ENCODE results near the gene LAMA3. TPM values are rescaled to one million over a fixed set of nuclear protein-coding genes. Genes with fewer than 3 reads are reported as not detected.

The LAMA3 gene
- total RNA-seq, 1 experiment from 2014 or later, result 5.6 TPM

- no peak overlapping the region for H3K27ac ChIP-seq (ENCODE audit: low read depth, low read length)
- CTCF ChIA-PET, result no interaction called here
- H3K4me2 ChIP-seq (ENCODE audit: low read length), result no peak overlapping the region
Measured at GRCh38 chr18:23879544-23879943, 190.3 kb downstream of the LAMA3 start.

DNA sequence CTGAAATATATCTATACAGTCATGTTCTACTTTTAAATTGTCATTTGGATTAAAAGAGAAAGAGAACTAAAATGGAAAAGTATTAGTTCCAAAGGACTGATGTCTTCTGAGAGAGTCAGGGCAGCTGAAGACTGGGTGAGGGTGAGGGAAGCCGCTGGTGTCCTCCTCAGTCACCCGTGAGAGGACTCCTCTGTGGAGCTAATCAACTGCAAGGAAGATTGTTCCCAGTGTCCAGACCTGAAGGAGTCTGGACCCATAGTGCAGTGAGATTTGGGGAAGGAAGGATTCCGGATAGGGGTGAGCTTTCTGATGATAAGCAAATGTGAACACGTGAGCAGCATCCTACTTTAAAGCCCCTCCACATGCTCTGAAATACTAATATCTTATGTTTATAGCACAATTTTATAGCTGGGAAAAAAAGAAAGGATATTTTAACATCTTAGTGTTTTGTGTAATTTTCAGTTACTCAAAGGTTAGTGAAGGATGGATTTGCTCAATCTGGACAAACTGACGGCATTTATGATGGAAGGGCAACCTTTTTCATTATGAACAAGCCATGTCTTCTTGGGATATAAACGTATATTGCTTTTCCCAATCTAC lies 190.8 kb downstream of the LAMA3 start:
- Histone ChIP-seq H3K4me2 (ENCODE audit: low read length) (no peak overlapping the region), H3K4me3 (replicated peaks in 1 of 2; ENCODE audit: low read depth in 1 of 2, low read length in 2 of 2) (no peak overlapping the region), H3K36me3 (ENCODE audit: control insufficient read depth in 1 of 2, insufficient read depth in 2 of 2, low read length in 2 of 2) (no peaks in the 10 kb centered on the region), H3K9me3 (ENCODE audit: control insufficient read depth in 1 of 2, insufficient read depth in 1 of 2, low read depth in 1 of 2, low read length in 2 of 2) (no peaks in the 10 kb centered on the region), H3K4me1 (ENCODE audit: control insufficient read depth in 1 of 2, insufficient read depth in 2 of 2, low read length in 2 of 2) (peaks cover 19 to 24% of the 10 kb centered on the region in 2 experiments), H3K9me2 (ENCODE audit: insufficient read depth) (no peaks in the 10 kb centered on the region), H3K27ac (ENCODE audit: low read depth, low read length) (no peak overlapping the region), H3K27me3 (ENCODE audit: insufficient read depth, low read length) (no peaks in the 10 kb centered on the region), H3K79me2 (ENCODE audit: insufficient read depth, low read length) (no peaks in the 10 kb centered on the region), H4K20me1 (ENCODE audit: insufficient read depth) (no peaks in the 10 kb centered on the region), H3K9ac (ENCODE audit: low read length) (no peak overlapping the region), H2AFZ (ENCODE audit: low read depth, low read length, poor library complexity, severe bottlenecking) (no peak overlapping the region)
- intact Hi-C loops (cut with micrococcal nuclease), result no loop called here
- ChIA-PET POLR2A (no interaction called here), CTCF (no interaction called here), RAD21 (ENCODE audit: low non-redundant PET in 1 of 2, low total read pairs in 2 of 2, uncharacterized antibody in 2 of 2, unreplicated experiment in 2 of 2) (no interaction called here)
- TF ChIP-seq YY1 (IDR thresholded peaks at IDR 0.05; ENCODE audit: extremely low read depth, insufficient replicate concordance, low read depth, low read length) (no peak), JUND (IDR thresholded peaks at IDR 0.05) (no peak)
- ATAC-seq, result no peak
- no peak for DNase-seq (ENCODE audit: low read depth, low spot score)
- no TSS peak for BruUV-seq (replicated peaks)

More at GRCh38 chr18:23879544-23879943, 190.3 kb downstream of the LAMA3 start:
- ATAC-seq (no peak), DNase-seq (ENCODE audit: low read depth, low spot score) (no peak)
- intact Hi-C loops (cut with micrococcal nuclease), result no loop called here
- TF ChIP-seq POLR2A (IDR thresholded peaks at IDR 0.05; ENCODE audit: borderline replicate concordance, extremely low read depth, insufficient read depth, insufficient read length) (no peak), POLR2AphosphoS5 (IDR thresholded peaks at IDR 0.05; ENCODE audit: low read depth, low read length) (no peak)
- TF ChIP-seq, protein P1, sequence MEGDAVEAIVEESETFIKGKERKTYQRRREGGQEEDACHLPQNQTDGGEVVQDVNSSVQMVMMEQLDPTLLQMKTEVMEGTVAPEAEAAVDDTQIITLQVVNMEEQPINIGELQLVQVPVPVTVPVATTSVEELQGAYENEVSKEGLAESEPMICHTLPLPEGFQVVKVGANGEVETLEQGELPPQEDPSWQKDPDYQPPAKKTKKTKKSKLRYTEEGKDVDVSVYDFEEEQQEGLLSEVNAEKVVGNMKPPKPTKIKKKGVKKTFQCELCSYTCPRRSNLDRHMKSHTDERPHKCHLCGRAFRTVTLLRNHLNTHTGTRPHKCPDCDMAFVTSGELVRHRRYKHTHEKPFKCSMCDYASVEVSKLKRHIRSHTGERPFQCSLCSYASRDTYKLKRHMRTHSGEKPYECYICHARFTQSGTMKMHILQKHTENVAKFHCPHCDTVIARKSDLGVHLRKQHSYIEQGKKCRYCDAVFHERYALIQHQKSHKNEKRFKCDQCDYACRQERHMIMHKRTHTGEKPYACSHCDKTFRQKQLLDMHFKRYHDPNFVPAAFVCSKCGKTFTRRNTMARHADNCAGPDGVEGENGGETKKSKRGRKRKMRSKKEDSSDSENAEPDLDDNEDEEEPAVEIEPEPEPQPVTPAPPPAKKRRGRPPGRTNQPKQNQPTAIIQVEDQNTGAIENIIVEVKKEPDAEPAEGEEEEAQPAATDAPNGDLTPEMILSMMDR (IDR thresholded peaks at IDR 0.05 in 2 of 3, conservative IDR thresholded peaks at IDR 0.05 in 1 of 3; ENCODE audit: borderline replicate concordance in 1 of 3, insufficient read depth in 1 of 3, low read depth in 2 of 3, low read length in 2 of 3), result no peak
- H3K27me3 ChIP-seq (ENCODE audit: insufficient read depth, low read length), result no peaks in the 10 kb centered on the region
- H3K79me2 ChIP-seq (ENCODE audit: insufficient read depth, low read length), result no peaks in the 10 kb centered on the region
- H3K9me2 ChIP-seq (ENCODE audit: insufficient read depth), result no peaks in the 10 kb centered on the region
- H3K36me3 ChIP-seq (ENCODE audit: control insufficient read depth in 1 of 2, insufficient read depth in 2 of 2, low read length in 2 of 2), result no peaks in the 10 kb centered on the region
- H2AFZ ChIP-seq (ENCODE audit: low read depth, low read length, poor library complexity, severe bottlenecking), result no peak overlapping the region
- ChIA-PET POLR2A (no interaction called here), RAD21 (ENCODE audit: low non-redundant PET in 1 of 2, low total read pairs in 2 of 2, uncharacterized antibody in 2 of 2, unreplicated experiment in 2 of 2) (no interaction called here)
- H3K9ac ChIP-seq (ENCODE audit: low read length), result no peak overlapping the region
- H3K4me3 ChIP-seq (replicated peaks in 1 of 2; ENCODE audit: low read depth in 1 of 2, low read length in 2 of 2), result no peak overlapping the region
- no TSS peak for BruUV-seq (replicated peaks)
- H4K20me1 ChIP-seq (ENCODE audit: insufficient read depth), result no peaks in the 10 kb centered on the region
- H3K4me1 ChIP-seq (ENCODE audit: control insufficient read depth in 1 of 2, insufficient read depth in 2 of 2, low read length in 2 of 2), result peaks cover 14 to 19% of the 10 kb centered on the region in 2 experiments
- H3K9me3 ChIP-seq (ENCODE audit: control insufficient read depth in 1 of 2, insufficient read depth in 1 of 2, low read depth in 1 of 2, low read length in 2 of 2), result no peaks in the 10 kb centered on the region

All from HCT116 (cell line).